GM19452 (cell line): ENCODE measurements around the gene DOCK2.

Experiments used
- ATAC-seq: cut with Tn5 transposase; IDR thresholded peaks from one replicate; pipeline ENCODE4 v1.9.1; 2021; ENCODE audit not compliant: unreplicated experiment

The DOCK2 gene

DNA sequence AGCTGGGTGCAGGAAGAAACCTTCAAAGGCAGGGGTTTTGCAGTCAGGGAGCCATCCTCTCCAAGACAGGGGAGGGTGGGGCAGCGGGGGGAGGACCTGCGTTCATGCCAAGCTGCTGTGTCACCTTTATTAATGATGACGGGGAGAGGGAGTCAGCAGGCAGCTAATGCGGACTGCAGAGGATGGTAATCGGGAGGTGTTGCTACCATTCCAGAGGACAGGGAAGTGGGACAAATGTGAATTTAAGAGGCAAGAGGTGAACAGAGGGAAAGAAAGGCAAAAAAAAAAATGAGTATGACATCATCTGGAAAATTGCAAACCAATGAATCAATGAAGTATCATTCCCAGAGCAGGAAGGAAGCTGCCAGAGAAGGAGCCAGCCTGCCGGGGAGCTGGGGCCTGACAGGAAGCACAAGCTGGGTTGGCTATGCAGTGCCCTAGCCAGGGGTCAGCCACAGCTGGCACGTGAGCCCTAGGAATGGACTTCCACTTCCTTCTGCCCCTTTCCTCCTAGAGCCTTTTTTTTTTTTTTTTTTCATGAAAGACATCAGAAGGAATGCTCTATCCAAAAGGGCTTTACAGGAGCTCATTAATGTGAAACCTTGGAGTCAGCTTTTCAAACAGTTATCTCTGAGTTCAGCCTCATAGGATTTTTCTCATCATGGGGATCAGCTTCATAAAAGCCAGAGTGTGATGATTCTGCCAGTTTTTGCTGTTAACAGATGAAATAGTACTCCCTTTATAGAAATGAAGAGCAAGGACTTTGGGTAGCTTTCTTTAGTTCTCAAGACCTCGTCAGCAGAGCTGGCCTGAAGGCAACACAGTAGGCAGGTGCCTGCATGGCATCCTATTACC, 334.1 kb downstream of the DOCK2 start:
- no peak for ATAC-seq

DNA sequence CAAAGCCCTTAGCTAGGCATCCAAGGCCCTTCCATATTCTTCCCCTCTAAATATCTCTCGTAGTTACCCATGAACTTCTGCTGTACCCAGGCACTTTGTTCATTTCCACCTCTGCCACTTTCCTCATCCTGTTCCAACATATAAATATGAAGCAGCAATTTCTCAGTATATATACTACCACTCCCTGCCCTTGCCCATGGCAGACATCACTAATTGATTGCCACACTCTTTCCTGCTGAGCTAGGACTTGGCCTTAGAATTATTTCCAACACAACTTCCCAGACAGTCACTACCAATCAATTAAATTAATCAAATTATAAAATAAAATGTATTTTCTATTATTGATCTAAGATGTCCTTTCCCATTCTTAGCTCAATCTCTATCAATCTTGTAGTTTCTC, 334.7 kb downstream of the DOCK2 start:
- no peak for ATAC-seq

DNA sequence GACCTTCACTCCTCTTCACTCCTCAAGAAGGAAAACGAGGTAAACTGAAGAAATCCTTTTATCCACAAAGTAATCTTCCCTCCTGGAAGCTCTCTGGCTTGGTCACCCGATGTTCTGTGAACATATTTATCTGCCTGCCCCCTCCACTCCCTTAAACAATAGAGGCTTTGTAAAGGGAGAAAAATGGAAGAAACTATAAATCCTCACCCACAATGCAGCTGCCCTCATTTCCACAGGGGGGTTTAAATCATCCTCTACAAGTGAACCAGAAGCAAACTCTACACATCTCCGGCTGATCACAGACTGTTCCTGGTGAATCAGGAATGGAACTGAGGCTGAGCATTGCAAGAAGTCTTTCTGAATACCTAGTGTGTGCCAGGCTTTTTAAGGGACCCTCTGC, 336.0 kb downstream of the DOCK2 start:
- no peak for ATAC-seq

DNA sequence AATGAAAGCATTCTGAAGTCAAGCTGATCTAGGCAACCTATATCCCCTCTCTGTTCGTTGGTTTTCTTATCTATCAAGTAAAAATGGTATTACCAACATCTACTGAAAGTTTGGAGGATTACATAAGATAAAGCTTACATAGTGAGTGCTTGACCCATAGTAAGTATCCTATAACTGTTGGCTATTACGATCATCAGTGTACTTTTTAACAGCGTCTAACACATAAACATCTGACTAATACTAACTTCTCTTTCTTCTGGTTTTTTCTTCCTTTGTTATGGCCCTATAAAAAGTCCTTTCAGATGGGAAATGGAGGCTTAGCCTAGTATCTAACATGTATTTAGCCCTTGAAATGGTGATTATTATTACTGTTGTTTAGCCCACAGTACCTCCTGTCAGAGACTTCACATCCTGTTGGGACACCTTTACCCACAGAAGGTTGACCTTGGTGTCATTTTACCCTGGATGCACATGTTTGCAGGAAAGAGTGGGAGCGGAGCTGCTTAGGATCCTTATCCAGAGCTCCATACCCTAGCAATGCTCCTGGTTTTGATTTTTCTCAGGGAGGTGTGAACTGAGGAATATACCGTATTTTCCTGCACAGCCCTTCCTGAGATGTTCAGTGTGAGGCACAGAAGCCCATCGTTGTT, 337.2 kb downstream of the DOCK2 start:
- ATAC-seq = no peak

DNA sequence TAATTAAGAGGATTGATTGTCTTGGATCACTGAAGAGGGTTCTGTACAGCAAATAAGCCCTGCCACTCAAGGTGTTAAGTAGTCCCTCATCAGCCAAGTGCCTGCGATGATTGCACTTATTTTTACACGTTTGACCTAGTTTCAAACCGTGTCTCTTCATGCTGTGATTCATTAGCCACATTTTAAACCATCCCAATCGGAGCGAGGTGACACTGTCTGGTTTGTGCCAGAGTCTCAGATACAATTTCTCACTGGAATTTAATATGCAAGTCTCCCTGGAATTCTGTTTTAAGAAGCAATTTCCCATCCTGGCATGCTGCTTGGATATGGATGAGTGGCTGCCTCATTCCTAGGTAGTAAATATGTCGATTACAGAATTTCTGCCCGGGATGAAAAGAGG, 341.6 kb downstream of the DOCK2 start:
- ATAC-seq = no peak

DNA sequence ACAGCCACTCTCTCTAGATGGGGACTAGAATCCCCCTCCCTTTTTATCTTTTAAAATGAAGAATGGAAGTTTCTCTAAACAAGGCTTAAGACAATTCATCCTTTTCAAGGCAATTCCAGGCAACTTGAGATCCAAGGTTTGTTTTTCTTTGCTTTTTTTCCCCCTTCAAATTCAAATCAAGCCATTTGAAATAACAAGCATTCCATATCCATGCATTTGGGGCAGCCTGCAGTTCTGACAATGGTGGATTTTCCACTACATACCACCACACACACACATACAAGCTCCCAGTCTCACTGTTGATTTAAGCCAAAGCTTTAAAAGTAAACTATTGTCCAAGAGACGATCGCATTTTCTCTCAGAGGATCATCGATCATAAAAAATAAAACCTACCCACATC, 342.8 kb downstream of the DOCK2 start:
- ATAC-seq = no peak

DNA sequence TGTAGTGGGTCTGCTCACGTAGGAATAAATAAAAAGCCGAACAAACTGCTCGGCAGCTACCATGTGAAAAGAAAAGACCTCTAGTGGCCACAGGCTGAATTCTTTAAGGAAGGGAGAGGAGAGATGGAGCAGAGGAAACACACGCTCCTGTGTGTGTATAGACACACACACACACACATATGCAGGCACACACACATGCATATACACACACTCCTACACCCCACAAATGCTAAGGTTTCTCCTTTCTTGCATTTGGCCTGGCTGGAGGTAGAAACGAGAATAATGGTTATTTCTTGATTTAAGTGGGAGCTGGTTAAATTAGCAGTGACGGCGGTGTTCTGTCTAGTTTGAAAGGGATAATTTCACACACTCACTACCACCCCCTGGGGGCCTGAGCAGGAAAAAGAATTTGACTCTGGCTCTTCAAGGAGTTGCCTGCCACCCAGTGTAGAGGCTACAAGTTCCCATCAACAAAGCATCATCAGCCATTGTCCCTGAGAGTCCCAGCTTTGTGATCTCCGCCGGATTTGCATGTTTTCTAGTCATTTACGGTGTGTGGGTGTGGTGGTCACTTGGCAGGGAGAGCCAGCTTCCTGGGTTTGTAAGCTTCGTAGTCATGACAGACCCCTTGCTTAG, 343.5 kb downstream of the DOCK2 start, which contains the start of gene INSYN2B:
TSS of gene INSYN2B (minus strand) at position 78 of the 636 bp plus-strand sequence. CDS start 96,597 bp downstream, outside the sequence.
- peak; percentile 62 for ATAC-seq

DNA sequence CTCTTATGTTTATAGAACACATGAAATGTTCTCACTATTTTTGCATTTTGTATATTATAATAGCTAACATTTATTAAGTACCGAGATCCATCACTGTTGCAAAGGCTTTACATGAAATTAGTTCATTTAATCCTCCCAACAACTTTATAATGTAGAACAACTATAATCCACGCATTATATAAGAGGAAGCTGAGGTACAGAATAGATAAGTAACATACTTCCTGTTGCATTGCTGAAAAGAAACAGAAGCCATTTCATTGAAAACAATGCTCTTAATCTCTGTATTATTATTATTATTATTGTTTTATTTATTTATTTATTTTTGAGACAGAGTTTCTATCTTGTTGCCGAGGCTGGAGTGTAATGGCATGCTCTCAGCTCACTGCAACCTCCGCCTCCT, 351.1 kb downstream of the DOCK2 start:
- no peak for ATAC-seq

DNA sequence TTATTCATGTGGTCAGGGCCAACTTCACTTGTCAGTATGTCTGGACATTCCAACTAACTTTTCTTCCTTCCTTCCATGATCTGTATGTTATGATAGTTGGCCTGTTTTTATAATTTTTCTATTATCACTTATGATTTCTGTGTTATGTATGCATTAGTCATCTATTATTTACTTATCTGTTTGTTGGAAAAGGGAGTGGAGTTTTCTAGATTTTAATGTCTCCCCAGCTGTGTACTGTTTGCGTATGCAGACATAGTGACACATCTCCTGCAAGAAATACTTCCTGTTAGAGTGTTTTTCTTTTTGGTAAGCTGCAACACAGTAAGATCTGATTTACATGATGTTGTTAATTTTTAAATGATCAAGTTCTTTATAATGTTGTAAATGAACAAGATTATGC, 351.9 kb downstream of the DOCK2 start:
- no peak for ATAC-seq

DNA sequence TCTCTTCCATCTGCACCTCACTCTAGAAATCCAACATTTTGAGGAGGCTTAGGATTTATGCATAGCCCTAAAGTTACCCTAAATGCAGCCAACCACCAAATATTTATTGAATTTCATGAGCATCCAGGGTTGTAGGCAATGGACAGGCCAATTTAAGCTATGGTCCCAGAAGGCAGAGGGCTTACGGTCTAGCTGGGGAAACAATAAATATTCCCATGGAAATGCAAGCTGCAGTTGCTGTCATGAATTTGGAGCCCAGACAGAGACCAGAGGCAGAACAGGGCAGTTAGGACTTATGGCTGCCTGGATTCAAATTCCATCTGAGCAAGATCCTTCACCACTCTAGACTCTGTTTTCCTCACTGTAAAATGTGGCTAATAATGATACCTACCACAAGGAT, 352.3 kb downstream of the DOCK2 start:
- no peak for ATAC-seq

DNA sequence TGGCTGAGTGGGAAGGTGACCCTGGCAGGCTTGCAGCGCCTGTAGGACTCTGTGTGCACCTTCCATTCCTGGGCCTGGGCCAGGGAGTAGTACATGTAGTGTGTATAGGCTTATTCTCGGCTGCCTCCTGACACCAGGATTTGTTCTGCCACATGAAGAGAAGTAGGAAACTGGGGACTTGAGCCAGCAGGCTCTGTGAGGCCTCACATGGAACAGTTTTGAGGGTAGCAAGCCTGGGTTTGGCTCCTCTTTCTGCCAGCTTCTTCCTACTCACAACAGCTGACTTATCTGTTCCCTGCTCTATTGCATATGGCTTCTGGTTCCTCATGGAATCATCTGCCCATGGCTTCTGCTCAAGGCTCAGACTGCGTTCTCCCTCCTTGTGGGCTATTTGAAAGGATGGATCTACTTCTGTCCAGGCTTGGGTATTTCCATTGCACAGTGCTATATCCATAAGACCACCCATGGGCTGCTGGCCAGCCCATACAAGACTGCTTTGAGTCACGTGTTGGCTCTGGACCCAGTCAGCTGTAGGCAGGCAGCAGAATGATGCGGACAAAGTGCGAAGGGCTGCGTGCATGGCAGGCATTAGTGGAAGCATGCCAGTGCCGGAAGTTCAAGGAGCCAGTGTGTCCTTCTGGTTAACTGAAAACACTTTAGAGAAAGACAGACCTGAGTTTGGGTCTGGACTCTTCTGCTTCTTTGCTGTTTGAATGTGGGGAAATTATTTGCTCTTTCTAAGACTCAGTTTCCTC, 354.2 kb downstream of the DOCK2 start:
- ATAC-seq = no peak

DNA sequence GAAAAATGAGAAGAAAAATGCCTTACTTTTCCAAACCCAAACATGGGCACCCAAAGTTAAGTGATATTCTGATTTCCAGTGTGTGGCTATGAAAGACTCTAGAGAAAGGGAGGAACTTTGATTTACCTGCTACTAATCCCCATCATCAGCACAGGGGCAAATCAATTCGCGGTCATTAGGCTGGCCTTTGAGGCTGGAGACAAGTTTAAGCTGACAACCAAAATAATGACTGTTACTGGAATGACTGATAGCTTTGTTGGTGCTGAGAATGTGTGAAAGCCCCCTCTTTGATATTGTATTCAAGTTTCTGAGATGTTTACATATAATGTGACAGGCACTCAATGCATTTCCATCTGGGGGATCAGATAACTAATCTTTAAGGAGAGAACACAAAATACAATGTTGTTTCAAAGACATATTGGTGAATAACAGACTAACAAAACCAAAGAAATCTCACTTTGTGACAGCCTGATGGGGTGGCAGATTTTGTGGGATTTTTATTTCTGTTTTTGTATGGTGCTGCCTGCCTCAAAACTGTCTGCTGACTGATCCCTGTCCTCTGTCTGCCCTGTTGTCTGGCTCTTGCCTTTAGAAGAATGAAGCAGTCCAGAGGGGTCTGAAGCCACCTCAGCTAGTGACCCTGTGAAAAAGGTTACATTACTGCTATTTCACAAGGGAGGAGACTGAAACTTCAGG, 355.9 kb downstream of the DOCK2 start:
- ATAC-seq = no peak

DNA sequence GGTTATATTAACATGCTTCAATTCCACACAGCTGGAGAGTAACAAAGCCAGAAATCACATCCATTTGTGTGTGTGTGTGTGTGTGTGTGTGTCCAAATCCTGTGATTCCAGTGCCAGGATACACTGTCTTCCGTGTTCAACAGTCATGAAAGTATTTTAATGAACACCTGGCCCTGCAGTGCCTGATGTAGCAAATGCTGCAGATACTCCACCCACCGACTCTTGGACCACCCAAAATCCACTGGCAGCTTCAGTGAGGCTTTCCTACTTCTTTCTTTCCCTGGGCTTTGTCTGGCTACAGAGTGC, 356.4 kb downstream of the DOCK2 start:
- no peak for ATAC-seq

DNA sequence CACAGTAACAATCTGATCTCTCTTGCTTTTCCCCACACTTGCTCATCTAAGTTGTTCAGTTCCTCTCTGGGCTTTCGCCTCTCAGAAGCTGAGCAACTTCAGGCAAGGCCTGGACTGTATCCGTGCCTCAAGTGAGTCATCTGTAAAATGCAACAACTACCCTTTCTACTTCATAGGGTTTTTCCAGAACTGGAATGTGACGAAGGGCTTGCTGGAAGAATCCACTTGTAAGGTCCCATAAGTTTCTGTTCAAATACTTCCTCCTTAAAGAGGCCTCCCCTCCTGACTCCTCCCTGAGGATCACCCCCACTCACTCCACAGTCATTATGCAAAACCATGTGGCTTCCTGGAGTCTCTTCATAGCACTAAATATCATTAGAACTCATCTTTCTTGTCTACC, 360.7 kb downstream of the DOCK2 start:
- no peak for ATAC-seq

DNA sequence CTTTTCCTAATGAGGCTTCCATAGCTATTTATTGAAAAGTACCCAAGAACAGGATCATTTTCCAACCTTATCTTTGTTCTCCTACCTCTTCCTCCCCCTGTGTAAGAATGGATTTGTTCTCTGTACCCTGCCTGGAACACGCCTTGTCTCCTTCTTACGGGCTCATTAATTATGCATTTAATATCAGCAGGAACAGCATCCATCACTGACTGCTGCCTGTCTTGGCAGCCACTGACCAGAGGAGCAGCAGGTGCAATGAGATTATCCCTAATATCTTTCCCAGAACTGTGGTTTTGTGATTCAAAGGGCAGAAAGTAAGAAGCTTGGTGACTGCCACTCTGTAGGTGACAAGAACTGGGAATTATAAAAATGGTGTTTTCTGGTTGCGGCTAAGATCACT, 362.5 kb downstream of the DOCK2 start:
- no peak for ATAC-seq

DNA sequence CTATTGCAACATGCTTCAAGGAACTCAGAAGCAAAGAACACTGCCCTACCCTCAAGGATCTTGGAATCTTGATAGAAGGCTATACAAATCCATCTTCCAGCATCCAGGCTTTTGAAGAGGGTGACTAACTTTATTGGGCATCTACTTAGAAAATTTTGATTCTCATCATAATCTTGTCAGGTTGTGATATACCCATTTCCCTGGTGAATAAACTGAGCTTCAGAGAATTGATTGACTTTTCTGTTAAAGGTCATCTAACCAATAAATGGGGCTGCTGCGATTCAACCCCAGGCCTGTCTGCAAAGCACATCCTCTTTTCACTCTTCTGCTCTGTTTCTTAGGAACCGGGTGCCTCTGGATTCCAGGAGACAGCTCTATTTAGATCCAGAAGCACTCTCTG, 363.1 kb downstream of the DOCK2 start:
- no peak for ATAC-seq

DNA sequence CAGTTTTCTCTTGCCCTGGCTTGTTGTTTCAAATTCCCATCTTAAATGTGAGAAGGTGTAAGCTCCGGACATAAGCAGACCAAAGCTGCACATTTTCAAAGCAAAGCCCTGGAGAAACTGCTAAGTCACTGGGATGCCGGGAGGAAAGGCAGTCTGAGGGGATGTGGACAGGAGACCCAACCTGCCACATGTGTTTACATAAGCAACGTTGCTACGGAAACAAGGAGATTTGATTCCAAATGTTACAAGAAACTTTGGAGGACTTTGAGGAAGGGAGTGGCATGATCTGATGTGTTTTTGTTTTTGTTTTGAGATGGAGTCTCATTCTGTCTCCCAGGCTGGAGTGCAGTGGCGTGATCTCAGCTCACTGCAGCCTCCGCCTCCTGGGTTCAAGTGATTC, 368.9 kb downstream of the DOCK2 start:
- no peak for ATAC-seq

DNA sequence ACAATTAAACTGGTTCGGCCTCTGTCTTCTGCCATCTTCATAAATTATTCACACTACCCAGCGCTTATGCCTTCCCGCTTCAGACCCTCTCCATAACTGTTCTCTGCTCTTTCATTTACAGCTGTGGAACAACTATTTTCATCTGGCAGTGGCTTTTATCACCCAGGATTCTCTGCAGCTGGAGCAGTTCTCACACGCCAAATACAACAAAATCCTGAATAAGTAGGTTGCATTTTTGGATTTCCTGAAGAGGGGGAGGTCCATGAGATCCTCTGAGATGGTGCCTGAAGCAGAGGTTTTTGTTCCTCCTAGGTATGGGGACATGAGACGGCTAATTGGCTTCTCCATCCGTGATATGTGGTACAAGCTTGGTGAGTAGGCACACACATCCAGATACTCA, 371.3 kb downstream of the DOCK2 start:
- ATAC-seq = no peak

DNA sequence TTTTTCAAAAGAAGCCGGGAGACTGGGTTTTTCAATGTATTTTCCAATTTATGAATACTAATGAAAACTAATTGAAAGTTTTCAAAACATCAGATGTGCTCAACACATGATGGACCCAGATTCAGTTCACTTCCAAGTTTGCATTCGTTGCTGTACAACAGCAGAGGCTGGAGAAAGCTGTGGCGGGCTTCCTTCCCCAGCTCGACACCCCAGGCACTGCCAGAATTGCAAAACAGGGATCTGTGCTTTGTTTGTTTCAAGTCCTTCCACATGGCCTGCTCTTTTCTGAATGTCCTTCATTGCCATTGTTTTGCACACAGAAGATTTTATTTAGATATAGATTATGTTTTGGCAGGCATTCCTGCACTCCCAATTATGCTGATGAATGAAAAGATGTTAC, 373.5 kb downstream of the DOCK2 start:
- ATAC-seq = no peak

DNA sequence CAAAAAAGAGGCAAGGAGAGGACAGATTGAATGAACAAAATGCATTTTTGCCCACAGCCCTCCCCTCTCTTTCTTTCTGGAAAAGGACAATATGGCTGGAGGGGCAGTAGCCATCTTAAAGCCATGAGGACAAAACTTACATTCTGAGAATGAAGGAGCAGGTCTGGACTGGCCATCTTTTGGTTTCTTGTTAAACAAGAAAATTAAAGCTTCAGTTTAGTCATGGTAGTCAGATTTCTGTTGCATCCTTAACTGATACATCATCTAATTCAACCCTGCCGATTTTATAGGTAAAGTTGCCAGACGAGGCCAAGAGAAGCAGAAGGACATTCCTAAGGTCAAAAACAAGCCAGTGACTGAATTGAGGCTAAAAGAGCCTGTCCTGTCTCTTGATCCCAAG, 374.7 kb downstream of the DOCK2 start:
- ATAC-seq = no peak

DNA sequence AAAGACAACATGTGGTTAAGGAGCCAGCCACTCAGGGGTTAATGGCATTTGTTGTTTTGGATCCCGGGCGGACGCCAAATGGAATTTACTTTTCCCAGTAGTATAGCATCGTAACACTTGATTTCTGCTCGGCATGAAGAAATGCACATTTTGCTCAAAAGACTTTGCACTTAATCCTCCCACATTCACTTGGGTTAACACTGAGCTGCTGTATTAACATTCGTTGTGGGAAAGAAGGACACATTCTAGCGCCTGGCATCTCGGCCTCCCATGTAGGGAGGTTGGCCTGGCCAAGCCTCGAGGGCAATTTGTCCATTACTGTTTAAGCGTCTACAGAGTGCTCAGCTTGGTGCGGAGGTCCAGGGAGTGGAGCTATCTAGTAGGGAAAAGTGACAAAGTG, 375.5 kb downstream of the DOCK2 start:
- ATAC-seq = no peak
